Measurements from ENCODE around the gene MLLT10.

Gene MLLT10

GRCh38 chr10:21749788-21750187 lies 215.8 kb downstream of the MLLT10 start:
- no peak for DNase-seq

- no peak for DNase-seq
Measured at GRCh38 chr10:21750424-21750823, 216.4 kb downstream of the MLLT10 start.

DNA sequence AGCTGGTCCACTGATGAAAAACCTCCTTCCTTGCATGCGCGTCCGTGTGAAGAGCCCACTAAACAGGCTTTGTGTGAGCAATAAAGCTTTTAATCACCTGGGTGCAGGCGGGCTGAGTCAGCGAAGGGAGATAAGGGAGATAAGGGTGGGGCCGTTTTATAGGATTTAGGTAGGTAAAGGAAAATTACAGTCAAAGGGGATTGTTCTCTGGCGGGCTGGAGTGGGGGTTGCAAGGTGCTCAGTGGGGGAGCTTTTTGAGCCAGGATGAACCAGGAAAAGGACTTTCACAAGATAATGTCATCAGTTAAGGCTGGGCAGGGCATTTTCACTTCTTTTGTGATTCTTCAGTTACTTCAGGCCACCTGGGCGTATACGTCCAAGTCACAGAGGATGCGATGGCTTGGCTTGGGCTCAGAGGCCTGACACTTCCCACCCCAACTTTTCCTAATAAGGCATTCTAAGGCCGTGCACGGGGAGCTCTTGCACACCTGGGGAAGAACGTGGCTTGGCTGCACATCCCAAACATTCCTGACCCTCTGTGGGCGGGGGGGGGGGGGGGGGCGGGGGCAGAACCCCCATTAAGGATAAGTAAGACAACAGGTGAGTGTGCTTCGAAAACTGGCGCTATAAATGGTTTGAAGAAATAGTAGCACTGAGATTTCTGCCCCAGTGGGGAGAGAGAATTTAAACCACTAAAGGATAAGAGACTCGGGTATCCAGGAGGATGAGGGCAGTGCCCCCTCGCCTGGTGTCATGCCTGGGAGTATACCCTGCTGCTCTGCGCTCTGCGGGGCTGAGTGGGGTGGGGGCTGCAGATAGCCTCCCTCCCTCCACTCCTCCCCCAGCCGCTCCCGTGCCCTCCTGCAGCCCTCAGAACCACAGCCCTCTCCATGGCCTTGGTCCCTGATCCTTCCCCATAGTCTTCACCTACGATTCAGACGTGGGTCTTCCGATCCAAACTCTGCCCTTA lies 217.6 kb downstream of the MLLT10 start:
- DNase-seq: no peak

GRCh38 chr10:21753497-21754270 lies 219.7 kb downstream of the MLLT10 start:
- no peak for DNase-seq

GRCh38 chr10:21754410-21755011 lies 220.5 kb downstream of the MLLT10 start:
- DNase-seq: no peak

DNA sequence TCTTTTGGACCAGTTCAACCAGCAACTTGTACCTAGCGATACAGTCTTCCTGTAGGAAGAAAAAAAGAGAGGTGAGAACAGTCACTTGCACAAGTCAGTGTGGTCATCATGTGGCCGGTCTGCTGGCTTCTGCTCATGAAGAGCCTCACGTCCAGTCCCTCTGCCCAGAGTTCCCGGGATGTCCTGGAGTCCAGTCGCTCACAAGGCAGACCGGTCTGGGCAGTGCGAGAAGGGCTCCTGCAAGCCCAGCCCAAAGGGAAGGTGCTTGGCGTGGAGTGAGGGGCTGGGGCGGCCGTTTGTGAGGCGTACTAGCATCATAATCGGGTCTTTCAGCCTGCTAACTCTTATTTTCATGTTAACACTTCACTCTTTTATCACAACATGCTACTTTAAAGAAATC lies 222.7 kb downstream of the MLLT10 start:
- DNase-seq: no peak

DNA sequence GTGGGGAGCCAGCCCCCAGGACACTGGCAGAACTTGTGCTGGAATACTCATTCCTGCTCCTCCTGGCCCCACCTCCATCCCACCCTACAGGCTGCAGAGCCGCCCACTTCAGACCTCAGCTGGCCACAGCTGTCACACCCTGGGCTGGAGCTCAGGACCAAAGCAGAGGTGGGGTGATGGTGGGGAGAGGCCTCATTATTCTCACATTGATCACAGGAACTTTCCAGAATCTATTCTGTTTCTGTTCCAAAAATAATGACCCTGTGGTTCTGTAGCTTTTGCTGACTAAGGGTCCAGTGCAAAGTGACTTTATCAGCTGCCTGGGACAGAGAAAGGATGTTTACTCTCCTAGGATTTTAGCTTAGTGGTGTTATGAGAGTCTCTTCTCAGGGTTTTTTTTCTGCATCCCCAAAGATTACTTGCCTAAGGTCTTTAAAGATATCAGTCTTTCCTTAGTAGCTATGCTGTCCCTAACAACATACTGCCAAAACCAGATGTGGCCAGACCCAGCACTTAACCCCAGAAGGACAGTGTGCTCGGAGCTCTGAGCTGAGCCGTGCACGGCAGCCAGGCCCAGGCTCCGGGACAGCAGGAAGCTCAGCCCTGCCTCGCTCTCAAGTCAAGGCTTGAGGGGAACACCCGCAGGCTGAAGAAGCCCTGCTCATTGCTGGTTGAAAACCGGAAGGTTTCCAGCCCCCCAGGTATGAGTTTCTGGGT lies 223.3 kb downstream of the MLLT10 start:
- DNase-seq: no peak

DNA sequence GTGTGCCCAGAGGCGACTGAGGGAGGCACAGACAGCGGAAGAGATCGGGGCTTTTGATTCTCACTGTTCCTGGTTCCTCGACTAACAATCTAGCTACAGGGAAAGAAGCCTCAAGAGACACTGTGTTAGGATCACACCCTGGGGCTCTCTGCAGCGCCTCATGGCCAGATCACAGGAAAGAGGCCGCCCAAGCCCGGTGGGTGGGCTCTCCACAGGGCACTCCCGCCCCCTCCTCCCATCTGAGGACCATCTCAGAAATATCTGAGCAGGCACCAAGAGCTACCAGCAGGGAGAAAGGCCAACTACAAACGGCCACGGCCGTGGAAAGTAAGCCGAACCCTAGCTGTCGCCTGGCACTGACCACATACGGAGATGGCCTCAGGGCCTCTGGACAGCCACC lies 224.2 kb downstream of the MLLT10 start:
- no peak for DNase-seq

GRCh38 chr10:21758696-21759095 lies 224.7 kb downstream of the MLLT10 start:
- DNase-seq: no peak

- no peak for DNase-seq
Measured at GRCh38 chr10:21759232-21759631, 225.2 kb downstream of the MLLT10 start.

DNA sequence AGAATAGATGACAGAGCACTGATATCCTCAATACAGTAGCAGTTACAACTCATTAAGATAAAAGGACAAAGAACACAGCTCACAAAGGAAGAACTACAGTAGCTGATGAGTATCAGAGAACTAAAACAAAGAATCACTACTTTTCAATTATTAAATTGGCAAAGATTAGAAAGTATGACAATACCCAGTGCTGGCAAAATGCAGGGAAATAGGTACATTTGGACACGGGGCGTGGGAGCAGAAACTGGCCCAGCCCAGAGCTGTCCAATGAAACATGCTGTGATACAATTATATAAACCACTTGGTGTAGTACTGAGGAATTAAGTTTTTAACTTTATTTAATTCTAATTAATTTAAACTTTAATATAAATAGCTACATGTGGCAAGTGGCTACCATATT lies 226.3 kb downstream of the MLLT10 start:
- DNase-seq: no peak

DNA sequence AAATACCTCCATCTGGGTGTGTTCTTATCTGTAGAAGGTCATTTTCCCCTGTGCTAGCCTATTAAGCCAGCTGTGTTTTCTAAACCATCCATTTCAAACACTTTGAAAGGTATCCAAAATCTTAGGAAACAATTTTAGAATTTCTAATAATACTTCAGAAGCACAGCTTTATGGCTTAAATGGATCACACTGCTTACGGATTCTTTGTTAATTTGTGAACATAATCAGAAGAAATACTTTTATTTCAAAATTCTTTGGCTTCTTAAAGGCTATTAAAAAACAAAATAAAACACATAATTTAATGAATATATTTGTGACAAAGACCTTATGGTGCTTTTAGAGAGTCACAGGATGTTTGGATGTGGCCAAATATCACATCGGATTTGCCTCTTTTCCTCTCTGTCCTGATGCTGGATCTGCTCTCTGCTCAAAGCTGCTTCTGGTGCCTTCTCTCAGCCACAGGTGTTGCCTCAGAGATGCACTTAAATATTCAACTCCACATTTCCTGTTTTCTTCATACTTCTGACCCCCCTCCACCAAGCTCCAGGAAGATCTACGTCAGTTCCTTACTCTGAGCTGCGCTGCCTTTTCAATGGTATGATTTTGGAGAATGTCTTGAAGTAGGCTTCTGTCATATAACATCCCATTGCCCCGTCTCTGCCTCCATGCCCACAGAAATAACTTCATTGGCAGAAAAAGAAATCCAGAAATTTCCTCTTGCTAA lies 230.6 kb downstream of the MLLT10 start:
- DNase-seq: no peak

DNA sequence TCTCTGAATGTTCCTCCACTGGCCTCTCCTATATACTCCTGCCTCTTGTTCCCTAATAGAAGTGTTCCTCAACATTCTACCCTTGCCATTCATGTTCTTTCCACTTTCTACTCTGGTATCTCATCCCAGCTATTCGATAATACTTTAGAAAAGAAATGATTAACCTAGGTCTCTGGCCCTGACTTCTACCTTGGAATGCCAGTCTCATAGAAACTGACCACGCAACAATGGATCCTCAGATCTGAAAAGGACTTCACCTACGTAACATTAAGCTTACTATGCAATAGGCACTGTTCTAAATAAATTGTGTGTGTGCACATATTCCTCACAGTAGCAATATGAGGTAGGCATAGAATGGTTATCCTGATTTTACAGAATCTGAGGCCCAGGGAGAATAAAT lies 235.0 kb downstream of the MLLT10 start:
- no peak for DNase-seq

DNA sequence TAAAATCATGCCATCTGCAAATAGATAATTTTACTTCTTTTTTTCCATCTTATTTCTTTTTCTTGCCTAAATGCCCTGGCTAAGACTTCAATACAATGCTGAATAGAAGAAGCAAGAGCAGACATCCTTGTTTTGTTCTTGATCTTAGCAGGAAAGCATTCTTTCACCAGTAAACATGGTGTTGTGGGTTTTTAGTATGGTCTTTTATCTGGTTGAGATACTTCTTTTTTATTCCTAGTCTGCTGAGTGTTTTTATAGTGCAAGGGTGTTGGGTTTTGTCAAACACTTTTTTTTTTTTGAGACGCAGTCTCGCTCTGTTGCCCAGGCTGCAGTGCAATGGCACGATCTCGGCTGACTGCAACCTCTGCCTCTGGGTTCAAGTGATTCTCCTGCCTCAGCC lies 237.2 kb downstream of the MLLT10 start:
- no peak for DNase-seq

- DNase-seq: no peak
Measured at GRCh38 chr10:21776883-21777282, 242.9 kb downstream of the MLLT10 start.

DNA sequence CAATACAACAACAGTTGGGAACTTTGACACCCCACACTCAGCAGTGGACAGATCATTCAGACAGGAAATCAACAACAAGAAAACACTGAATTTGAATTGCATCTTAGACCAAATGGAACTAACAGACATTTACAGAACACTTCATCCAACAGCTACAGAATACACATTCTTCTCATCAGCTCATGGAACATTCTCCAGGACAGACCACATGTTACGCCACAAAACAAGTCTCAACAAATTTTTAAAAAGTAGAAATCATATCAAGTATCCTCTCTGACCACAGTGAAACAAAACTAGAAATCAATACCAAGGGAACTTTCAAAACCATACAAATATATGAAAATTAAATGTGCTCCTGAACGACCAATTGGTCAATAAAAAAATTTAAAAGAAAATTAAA lies 257.2 kb downstream of the MLLT10 start:
- DNase-seq: no peak
